Neutrophil (primary cell): ENCODE results near the gene MRPS33.

Experiments used
- H3K27ac ChIP-seq: fragments of 200-600 bp; sonication (generic); 2 replicates; pipeline ENCODE4 v1.5.1; 2016; ENCODE audit warnings: mild to moderate bottlenecking, moderate library complexity
- H3K27me3 ChIP-seq: fragments of 200-600 bp; sonication (generic); 2 replicates; pipeline ENCODE4 v1.6.0; 2016; ENCODE audit warnings: mild to moderate bottlenecking
- H3K36me3 ChIP-seq: fragments of 200-600 bp; sonication (generic); 2 replicates; pipeline ENCODE4 v1.5.1; 2017
- H3K4me1 ChIP-seq, 2 experiments: fragments of 200-600 bp in 1 of 2; sonication (generic) in 1 of 2; 1 replicate in 1 of 2; 2 replicates in 1 of 2; pipeline versions ENCODE4 v1.5.1 to v1.6.1; 2013 to 2016; ENCODE audit warnings: low read depth in 1 of 2, low read length in 1 of 2, mild to moderate bottlenecking in 1 of 2, moderate library complexity in 1 of 2; ENCODE audit not compliant: control insufficient read depth in 1 of 2, insufficient read depth in 1 of 2
- H3K4me3 ChIP-seq, 2 experiments: fragments of 200-600 bp in 1 of 2; sonication (generic) in 1 of 2; 1 replicate in 1 of 2; 2 replicates in 1 of 2; pipeline ENCODE4 v1.5.1; 2013 to 2016; ENCODE audit warnings: low read depth in 1 of 2, low read length in 1 of 2, mild to moderate bottlenecking in 1 of 2, moderate library complexity in 1 of 2
- H3K9me3 ChIP-seq: fragments of 200-600 bp; sonication (generic); 2 replicates; pipeline ENCODE4 v1.5.1; 2016
- TF ChIP-seq, protein P1 (sequence below): fragments of 200-600 bp; sonication (generic); IDR thresholded peaks from 2 replicates; pipeline ENCODE4 v1.5.1; 2016; ENCODE audit warnings: antibody characterized with exemption

The MRPS33 gene

DNA sequence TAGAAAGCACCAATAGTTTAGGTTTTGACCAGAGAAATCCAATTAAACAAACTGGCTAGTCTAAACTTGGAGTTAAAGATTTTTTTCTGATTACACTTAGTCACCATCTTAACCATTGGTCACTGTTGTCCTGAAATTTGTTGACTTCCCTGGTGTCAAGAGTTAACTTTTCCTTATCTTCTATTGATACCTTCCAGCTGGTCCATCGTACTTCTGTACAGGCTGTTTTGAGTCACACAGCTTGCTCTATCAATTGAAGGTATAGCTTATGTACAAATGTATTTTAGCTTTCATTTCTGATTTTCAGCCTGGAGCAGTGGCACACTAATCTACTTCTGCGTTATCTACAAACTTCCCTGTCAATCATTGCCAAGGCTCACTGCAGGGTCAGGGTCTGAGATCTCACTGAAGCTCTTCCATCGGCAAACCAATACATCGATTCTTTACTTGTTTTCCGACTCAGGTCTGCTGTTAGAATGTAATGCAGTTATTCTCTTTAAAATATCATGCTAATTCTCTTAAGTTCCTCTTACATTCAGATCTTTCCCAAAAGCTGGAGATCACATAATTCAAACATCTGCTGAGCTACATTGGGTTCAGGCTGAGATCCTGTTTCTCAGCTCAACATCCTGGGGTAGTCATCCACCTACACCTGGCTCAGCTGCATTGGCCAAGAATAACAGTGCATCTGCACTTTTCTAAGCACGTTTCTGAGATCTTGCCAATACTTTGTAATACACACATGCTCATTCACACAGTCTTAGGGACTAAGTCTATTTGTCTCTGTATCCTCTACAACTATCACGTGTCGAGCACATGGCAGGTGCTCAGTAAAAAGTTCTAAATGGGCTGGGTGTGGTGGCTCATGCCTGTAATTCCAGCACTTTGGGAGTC lies 11.3 kb downstream of the MRPS33 start:
- Histone ChIP-seq H3K4me3 (no peak overlapping the region), H3K27me3 (no peaks in the 10 kb centered on the region), H3K4me1 (no peaks in the 10 kb centered on the region), H3K9me3 (no peaks in the 10 kb centered on the region), H3K27ac (no peak overlapping the region), H3K36me3 (peaks cover 22% of the 10 kb centered on the region)
- TF ChIP-seq, protein P1, sequence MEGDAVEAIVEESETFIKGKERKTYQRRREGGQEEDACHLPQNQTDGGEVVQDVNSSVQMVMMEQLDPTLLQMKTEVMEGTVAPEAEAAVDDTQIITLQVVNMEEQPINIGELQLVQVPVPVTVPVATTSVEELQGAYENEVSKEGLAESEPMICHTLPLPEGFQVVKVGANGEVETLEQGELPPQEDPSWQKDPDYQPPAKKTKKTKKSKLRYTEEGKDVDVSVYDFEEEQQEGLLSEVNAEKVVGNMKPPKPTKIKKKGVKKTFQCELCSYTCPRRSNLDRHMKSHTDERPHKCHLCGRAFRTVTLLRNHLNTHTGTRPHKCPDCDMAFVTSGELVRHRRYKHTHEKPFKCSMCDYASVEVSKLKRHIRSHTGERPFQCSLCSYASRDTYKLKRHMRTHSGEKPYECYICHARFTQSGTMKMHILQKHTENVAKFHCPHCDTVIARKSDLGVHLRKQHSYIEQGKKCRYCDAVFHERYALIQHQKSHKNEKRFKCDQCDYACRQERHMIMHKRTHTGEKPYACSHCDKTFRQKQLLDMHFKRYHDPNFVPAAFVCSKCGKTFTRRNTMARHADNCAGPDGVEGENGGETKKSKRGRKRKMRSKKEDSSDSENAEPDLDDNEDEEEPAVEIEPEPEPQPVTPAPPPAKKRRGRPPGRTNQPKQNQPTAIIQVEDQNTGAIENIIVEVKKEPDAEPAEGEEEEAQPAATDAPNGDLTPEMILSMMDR: no peak

DNA sequence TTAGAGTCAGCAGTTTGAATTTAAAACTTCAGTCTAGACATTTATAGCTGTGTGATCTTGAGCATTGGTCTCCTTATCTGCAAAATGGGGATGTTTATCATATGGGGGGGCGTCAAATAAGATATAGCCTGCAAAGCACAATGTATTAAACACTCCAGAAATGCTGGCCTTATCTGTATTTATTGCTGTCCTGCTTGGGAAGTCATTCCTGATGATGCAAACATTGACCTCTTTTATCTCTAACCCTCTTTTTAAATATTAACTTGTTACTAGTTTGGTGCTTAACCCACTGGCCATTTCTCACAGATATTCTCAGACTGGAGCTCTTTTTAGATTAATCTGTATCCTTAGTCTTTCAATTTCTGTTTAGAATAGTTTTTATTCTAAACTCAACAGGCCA lies 13.2 kb downstream of the MRPS33 start:
- Histone ChIP-seq H3K4me3 (no peak overlapping the region), H3K4me1 (no peaks in the 10 kb centered on the region), H3K9me3 (no peaks in the 10 kb centered on the region), H3K27ac (no peak overlapping the region), H3K36me3 (peaks cover 9% of the 10 kb centered on the region), H3K27me3 (no peaks in the 10 kb centered on the region)
- TF ChIP-seq, protein P1: no peak

- H3K36me3 ChIP-seq: peaks cover 8% of the 10 kb centered on the region
These were observed 13.6 kb downstream of the MRPS33 start for GRCh38 chr7:141001122-141001521.

GRCh38 chr7:140998715-140999114 lies 16.0 kb downstream of the MRPS33 start:
- no peaks in the 10 kb centered on the region for H3K36me3 ChIP-seq

More at GRCh38 chr7:141001122-141001521, 13.6 kb downstream of the MRPS33 start:
- Histone ChIP-seq H3K4me1 (no peaks in the 10 kb centered on the region), H3K27me3 (no peaks in the 10 kb centered on the region), H3K9me3 (no peaks in the 10 kb centered on the region), H3K27ac (no peak overlapping the region), H3K4me3 (no peak overlapping the region)
- TF ChIP-seq, protein P1: no peak

GRCh38 chr7:140992422-140992821 lies 22.3 kb downstream of the MRPS33 start:
- Histone ChIP-seq H3K9me3 (no peaks in the 10 kb centered on the region), H3K4me1 (no peaks in the 10 kb centered on the region), H3K27ac (no peak overlapping the region), H3K4me3 (no peak overlapping the region), H3K36me3 (no peaks in the 10 kb centered on the region), H3K27me3 (no peaks in the 10 kb centered on the region)
- TF ChIP-seq, protein P1: no peak

More at GRCh38 chr7:140998715-140999114, 16.0 kb downstream of the MRPS33 start:
- TF ChIP-seq, protein P1: no peak
- H3K4me1 ChIP-seq: no peaks in the 10 kb centered on the region
- H3K27me3 ChIP-seq: no peaks in the 10 kb centered on the region
- no peak overlapping the region for H3K27ac ChIP-seq
- no peaks in the 10 kb centered on the region for H3K9me3 ChIP-seq
- H3K4me3 ChIP-seq: no peak overlapping the region
